ENCODE measurements around the gene OFD1.

- no peak for TF ChIP-seq CTCF (IDR thresholded peaks at IDR 0.05; ENCODE audit: low read depth, low read length)
- TF ChIP-seq EZH2phosphoT487 (IDR thresholded peaks at IDR 0.05; ENCODE audit: low read depth) = no peak
These were observed 68.6 kb downstream of the OFD1 start for GRCh38 chrX:13803116-13803515.
